NT2/D1 (cell line): ENCODE measurements around the gene ANKS3.

ENCODE experiments used
- SUZ12 ChIP-seq: IDR thresholded peaks from 2 replicates; pipeline ENCODE4 v1.6.1; 2011; ENCODE audit not compliant: insufficient read length, insufficient read depth; ENCODE audit errors: extremely low read depth
- YY1 ChIP-seq: IDR thresholded peaks from 2 replicates; pipeline ENCODE4 v1.6.1; 2011; ENCODE audit not compliant: insufficient read length, insufficient read depth
- ZNF274 ChIP-seq: IDR thresholded peaks from 2 replicates; pipeline ENCODE4 v1.6.1; 2011; ENCODE audit warnings: mild to moderate bottlenecking, low read depth, low read length

- no peak for TF ChIP-seq YY1
- no peak for TF ChIP-seq SUZ12
- no peak for TF ChIP-seq ZNF274
These were observed 72.4 kb downstream of the ANKS3 start for GRCh38 chr16:4661661-4662060.
